ENCODE results near the gene TBX4.

The TBX4 gene

GRCh38 chr17:61412860-61413660, 39.2 kb upstream of the TBX4 start:
- no peak for DNase-seq (ENCODE audit: low read depth in 2 of 2)

DNA sequence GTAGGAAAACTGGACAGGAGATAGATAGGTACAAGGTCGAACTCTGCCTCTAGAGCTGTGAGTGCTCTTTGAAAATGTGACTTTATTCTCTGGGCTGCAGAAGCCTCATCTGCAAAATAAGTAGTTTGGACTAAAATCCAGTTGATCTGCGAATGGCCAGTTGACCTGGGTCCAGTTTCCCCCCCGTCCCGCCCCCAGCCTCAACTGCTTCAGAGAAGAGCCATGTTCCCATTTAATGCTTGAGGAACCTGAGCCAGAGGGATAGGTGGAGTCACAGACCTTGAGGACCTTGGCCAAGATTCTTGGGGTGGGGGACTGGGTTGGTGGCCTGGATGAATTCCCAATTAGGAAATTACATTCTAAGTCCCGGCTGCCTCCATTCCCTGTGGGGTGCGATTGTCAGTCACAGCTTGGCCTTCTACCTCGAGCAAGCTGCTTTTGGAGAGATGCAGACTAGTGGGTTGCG, 38.5 kb upstream of the TBX4 start:
- DNase-seq (ENCODE audit: low read depth in 2 of 2) = no peak

DNA sequence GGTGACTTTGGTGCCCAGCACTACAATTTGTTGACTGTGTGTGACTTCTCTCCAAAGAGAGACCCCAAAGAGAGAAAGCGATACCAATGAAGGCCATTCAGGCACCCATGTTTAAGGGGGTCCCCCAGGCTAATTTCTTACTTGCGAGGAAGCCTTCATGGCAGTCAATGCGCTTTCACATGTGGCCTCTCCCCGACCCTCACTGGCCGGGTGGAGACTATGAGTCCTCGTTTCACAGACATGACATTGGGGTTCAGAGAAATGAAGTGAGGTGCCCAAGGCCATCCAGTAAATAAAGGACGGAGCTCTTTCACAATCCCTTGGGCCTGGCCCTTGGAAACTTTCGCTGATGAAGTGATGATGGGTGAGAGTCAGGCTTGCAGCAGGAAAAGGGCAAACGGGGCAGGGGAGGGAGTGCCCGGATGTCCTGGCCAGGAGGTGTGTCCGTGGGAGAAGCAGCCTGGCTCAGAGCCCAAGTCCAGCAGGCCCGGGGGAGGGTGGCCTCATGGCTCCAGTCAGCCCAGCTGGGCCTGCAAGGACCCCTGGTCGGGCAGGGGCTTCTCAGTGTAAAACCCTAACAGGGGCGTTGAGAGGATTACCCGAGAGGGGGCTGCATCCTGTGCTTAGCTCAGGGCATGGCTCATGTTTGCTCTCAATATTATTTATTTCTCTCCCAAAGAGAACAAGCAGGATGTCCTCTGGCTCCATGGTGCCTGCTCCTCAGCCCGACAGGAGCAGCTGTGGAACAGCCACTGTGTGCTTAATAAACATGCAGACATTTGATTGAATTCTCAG, 37.9 kb upstream of the TBX4 start:
- DNase-seq (ENCODE audit: low read depth in 2 of 2) = no peak

DNA sequence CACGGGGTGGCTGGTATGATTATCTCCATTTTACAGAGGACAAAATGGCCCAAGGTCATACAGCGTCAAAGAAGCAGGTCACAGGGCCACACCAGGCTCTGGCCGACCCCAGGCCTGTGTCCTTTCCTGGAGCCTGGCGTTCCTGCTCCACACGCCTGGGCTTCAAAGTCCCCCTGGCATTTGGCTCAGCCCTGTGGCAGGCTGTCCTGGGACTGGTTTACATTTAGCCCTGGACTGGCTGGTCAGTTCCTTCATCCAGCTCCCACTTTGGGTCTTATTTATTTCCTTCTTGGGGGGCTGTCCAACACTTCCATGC, 37.3 kb upstream of the TBX4 start:
- no peak for DNase-seq (ENCODE audit: low read depth in 2 of 2)

GRCh38 chr17:61415374-61416210, 36.6 kb upstream of the TBX4 start:
- DNase-seq (ENCODE audit: low read depth in 2 of 2) = no peak

GRCh38 chr17:61416211-61416539, 36.0 kb upstream of the TBX4 start:
- no peak for DNase-seq (ENCODE audit: low read depth in 2 of 2)

GRCh38 chr17:61416540-61417363, 35.5 kb upstream of the TBX4 start:
- DNase-seq (ENCODE audit: low read depth in 2 of 2) = peak in 1 of 2 donors; percentile 62

DNA sequence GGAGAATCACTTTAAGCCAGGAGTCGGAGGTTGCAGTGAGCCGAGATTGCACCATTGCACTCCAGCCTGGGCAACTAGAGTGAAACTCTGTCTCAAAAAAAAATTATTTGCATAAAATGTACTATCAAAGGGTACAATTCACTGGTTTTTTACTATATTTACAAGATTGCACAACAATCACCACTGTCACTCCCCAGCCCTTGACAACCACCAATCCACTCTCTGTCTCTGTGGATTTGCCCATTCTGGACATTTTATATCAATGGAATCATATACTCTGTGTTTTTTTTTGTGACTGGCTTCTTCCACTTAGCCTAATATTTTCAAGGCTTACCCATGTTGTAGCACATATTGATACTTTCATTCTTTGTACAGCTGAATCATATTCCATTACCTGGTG, 33.8 kb upstream of the TBX4 start:
- no peak for DNase-seq (ENCODE audit: low read depth in 2 of 2)

DNA sequence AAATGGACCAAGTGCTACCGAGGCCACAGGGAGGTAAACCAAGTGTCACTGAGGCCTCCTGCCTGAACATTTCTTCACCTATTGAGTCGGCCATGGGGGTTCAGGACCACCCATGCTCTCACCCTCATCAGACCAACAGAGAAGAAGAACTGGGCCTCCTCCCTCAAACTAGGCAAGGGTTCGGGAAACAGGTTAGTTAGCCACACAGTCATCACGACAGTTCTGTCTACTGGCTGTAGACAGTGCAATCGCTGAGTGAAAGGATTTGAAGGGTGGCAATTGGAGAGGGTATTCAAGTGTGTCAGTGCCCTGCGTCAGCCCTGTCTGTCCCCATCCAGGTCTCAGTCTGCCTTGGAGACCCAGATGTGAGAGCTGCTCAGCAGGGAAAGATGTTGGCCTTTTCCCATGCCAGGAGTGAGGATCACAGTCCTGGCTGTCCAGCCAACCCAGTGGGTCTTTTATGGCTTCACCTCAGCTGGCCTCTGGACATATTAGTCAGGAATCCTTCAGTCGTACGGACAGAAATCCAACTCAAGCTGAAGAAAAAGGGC, 32.7 kb upstream of the TBX4 start:
- DNase-seq (ENCODE audit: low read depth in 2 of 2) = no peak

DNA sequence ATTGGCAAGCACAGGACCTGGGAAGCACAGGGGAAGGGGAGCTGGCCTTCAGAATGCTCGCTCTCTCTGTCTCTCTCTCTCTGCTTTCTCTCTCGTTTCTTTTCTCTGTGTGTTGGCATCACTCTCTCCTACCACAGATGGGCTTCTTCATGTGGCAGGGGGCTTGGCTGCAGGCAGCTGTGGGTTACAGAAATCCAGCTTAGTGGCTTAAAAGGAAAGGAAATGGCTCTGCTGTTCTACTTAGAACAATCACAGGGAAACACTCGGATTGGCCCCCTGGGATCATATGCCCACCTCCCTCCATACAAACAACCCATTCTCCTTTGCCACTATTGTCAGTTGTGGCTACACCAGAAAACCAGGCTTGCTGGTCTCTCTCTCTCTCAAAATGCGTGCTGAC, 32.2 kb upstream of the TBX4 start:
- DNase-seq (ENCODE audit: low read depth in 2 of 2) = no peak

DNA sequence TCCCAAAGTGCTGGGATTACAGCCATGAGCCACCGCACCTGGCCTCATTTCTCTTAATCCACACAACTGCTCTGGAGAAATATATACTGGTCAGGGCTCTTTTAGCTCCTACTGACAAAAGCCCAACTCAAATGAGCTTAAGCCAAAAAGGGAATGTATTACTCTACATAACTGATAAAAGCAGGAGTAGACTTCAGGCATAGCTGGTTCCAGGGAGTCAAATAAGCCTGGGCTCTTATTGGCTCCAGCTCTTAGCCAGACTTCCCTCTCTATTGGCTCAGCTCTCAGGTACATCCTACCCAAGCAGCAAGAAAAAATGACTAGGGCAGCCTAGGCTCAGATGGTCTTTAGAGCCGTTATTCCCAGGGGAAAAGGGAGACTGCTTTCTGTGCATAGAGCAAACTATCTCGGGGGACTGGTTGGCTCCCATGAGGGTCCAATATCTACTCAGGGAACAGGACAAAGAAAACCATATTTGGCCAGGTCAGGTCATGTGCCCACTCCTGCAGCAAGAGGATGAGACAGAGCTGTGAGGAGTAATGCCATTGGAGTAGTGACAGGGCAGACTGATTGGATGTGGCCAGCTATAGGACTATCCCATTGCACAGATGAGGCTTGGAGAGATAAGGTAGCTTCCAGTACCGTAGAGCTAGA, 31.4 kb upstream of the TBX4 start:
- no peak for DNase-seq (ENCODE audit: low read depth in 2 of 2)

DNA sequence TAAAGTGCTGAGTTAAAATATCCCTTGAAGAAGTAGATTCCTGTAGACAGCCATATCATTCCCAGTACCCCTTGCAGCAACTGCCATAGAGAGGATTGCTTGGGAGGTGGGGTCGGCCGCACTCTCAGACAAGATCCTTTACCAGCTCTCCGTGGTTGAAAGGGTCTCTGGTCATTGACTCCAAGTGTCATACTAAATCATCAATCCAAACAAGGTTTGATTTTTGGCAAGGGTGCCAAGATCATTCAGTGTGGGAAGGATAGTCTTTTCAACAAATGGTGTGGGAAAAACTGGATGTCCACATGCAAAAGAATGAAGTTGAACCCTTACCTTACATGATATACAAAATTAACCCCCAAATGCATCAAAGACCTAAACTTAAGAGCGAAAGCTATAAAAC, 30.8 kb upstream of the TBX4 start:
- DNase-seq (ENCODE audit: low read depth in 2 of 2) = no peak

- DNase-seq (ENCODE audit: low read depth in 2 of 2) = no peak
Measured at GRCh38 chr17:61422116-61422799, 30.0 kb upstream of the TBX4 start.

- DNase-seq (ENCODE audit: low read depth in 2 of 2) = no peak
Measured at GRCh38 chr17:61422869-61423268, 29.4 kb upstream of the TBX4 start.

- no peak for DNase-seq (ENCODE audit: low read depth in 2 of 2)
Measured at GRCh38 chr17:61423967-61424649, 28.1 kb upstream of the TBX4 start.

DNA sequence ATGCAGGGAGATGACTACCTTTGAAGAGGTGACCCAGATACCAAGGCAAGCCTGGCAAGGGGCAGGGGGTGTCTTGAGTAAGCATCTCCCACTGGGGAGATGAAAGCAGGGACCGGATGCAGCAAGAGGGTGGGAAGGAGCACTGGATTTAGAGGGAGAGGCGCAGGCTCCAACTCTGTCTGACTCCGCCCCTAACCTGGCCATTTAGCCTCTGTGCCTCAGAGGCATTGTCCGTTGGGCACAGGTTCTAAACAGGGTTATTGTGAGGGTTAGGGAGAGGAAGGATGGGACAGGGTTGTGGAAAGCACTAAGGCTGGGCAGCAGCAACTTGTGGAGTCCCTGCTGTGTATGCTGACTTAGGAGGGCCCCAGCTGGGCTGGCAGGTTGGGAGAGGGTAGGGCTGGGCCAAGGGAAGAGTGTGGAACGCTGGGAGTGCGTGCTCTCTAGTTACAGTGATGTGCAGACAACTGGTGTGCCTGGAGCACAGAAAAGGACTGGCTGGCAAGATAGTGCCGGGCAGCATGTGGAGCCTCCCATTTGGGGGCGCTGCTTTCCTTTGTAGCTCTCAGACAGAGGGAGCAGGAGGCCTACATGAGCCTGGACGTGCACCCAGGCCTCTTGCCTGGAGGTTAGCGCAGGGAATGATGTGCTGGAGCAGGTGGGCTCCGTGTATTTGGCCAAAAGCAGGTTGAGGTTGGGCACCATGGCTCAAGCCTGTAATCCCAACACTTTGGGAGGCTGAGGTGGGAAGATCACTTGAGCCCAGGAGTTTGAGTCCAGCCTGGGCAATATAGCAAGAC, 26.3 kb upstream of the TBX4 start:
- DNase-seq (ENCODE audit: low read depth in 2 of 2) = no peak

DNA sequence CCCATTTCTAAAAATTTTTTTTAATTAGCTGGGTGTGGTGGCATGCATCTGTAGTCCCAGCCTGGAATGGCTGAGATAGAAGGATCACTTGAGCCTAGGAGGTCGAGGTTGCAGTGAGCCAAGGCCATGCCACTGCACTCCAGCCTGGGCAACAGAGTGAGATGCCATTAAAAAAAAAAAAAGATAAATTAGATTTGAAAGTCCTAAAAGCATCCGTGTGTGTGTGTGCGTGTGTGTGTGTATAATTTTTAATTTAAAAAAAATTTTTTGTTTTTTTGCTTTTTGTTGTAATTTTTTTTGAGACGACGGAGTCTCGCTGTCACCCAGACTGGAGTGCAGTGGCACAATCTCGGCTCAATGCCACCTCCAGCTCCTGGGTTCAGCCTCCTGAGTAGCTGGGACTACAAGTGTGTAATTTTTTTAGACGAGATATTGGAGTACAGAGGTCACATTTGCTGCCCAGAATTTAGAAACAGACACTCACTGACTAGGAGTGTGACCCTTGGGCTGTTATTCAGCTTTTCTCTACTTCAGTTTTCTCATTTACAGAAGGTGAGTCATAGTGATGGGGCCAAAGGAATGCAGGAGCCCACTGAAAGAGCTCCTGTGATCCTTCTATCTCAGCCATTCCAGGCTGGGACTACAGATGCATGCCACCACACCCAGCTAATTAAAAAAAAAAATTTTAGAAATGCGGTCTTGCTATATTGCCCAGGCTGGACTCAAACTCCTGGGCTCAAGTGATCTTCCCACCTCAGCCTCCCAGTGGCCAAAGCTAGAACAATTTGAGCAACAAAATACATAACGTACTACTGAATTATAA, 25.5 kb upstream of the TBX4 start:
- no peak for DNase-seq (ENCODE audit: low read depth in 2 of 2)

GRCh38 chr17:61427567-61427966, 24.7 kb upstream of the TBX4 start:
- DNase-seq (ENCODE audit: low read depth in 2 of 2) = no peak

Data from stimulated activated CD4-positive, alpha-beta T cell treated with anti-CD3 and anti-CD28 coated beads, Interleukin-4, amount 100 ng/mL, for 48 hours (primary cell).